GM12891 (cell line): ENCODE measurements around the gene LUC7L2.

ENCODE experiments used
- DNase-seq: peaks from one replicate; pipeline ENCODE4 v3.0.0; 2011; ENCODE audit warnings: low spot score; ENCODE audit not compliant: insufficient read length
- FAIRE-seq: peaks from 2 replicates; lab custom pipeline; 2011; peaks lifted over from hg19 to GRCh38; lab: Jason Lieb, UNC
- PAX5 ChIP-seq: IDR thresholded peaks from 2 replicates; pipeline ENCODE4 v1.6.1; 2011; ENCODE audit warnings: low read length, moderate library complexity, mild to moderate bottlenecking; ENCODE audit not compliant: insufficient read depth, severe bottlenecking
- POLR2A ChIP-seq: IDR thresholded peaks from 2 replicates; pipeline ENCODE4 v1.6.1; 2011; ENCODE audit warnings: low read depth, low read length, control low read depth
- POLR2AphosphoS5 ChIP-seq: IDR thresholded peaks from 2 replicates; pipeline ENCODE4 v1.6.1; 2011; ENCODE audit warnings: low read depth, low read length, control low read depth
- POU2F2 ChIP-seq: IDR thresholded peaks from 2 replicates; pipeline ENCODE4 v1.6.1; 2011; ENCODE audit warnings: low read depth, mild to moderate bottlenecking, control low read depth, low read length, moderate library complexity
- SPI1 ChIP-seq: IDR thresholded peaks from 2 replicates; pipeline ENCODE4 v1.6.1; 2011; ENCODE audit warnings: low read depth, low read length, control low read depth
- TAF1 ChIP-seq: IDR thresholded peaks from 2 replicates; pipeline ENCODE4 v1.6.1; 2011; ENCODE audit warnings: low read depth, low read length, control low read depth

Gene LUC7L2

GRCh38 chr7:139471740-139472353, 112.2 kb downstream of the LUC7L2 start:
- DNase-seq (no peak), FAIRE-seq (no peak)
- no peak for TF ChIP-seq POLR2A
- no peak for TF ChIP-seq POLR2AphosphoS5
- TF ChIP-seq SPI1, result no peak
- TF ChIP-seq POU2F2, result no peak
- TF ChIP-seq PAX5, result no peak
- TF ChIP-seq TAF1, result no peak
